HG03439 (cell line): ENCODE measurements around the gene ARHGAP20.

Experiments
- ATAC-seq: cut with Tn5 transposase; IDR thresholded peaks from one replicate; pipeline ENCODE4 v1.9.1; 2021; ENCODE audit warnings: mild to moderate bottlenecking, moderate library complexity; ENCODE audit not compliant: unreplicated experiment

ARHGAP20 gene

DNA sequence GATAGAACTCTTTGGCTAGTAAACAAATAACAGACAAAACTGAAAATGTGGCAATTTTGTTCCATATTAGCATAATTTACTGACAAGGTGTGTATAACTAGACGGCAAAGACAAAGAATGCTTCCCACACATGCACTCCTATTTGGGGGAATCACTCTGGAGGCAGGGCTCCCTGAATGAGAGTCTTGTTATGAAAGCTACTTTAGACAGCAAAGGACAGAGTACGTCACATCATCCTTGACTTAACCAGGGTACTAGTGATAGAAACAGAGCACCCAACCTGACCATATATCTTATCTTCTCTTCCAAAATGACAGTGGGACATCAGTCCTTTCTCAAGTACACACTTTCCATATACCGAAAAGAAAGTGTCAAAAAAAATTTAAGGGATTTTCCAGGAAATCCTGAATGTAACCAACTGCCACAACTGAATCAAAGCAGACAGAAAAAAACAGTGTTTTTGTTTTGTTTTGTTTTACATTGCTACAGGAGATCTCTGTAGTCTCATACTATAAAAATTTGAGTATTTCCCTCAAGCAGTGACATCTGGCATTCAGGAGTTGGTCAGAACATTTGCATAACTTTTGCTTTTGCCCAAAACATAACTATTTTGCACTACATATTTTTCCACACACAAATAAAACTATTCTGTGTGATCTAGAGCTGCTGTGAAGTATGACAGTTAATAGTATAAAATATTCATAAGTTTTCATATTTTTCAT lies 98.9 kb downstream of the ARHGAP20 start:
- ATAC-seq: no peak

DNA sequence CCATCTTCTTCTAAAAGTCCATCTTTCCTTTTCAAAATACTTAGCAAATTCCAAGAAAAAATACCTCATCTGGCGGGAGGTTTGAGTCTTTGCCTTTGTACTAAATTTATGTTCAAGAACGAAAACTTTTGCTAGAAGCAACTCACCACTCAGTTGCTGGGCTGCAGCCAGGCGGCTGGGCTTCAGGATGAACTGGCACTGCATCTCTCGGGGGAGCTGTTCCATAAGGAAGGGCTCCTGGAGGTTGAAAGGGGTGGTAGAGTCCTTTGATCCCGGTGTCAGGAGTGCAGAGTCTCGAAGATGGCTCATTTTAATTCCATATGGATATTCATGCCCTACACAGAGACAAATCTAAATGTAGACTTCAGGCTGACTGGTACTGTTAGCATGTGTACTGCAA lies 105.8 kb downstream of the ARHGAP20 start:
- ATAC-seq: no peak

DNA sequence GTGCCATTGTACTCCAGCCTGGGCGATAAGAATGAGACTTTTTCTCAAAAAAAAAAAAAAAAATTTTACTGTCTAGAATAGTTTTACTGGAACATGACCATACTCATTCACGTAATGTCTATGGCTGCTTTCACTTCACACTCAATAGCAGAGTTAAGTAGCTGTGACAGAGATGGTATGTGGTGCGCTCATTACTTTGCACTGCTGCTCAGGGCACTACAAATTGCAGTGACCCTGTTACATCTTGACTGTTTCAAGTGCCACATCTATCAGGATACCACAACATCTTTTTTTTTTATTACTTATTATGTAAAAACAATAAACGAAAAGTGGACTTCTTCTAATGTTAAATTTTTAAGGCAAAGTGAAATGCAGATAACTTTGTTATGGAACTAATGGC lies 110.3 kb downstream of the ARHGAP20 start:
- ATAC-seq: no peak

DNA sequence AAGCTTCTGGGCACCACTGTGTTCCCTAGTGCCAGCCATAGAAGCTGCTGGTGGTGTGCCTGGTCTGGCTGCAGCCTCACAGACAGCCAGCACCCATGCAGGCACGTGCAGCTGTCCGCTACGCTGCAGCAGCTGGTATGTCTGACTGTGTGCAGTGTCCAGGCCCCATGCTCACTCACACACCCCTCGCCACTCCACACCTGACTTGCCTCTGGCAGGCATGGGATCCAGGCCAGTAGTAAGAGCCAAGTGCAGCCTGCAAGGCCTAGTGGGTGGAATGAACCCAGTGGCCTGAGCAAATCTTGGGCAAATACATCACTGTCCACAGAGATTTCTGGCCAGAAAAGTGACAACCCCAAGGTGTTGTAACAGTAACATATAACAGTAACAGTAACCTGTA lies 111.9 kb downstream of the ARHGAP20 start:
- no peak for ATAC-seq

DNA sequence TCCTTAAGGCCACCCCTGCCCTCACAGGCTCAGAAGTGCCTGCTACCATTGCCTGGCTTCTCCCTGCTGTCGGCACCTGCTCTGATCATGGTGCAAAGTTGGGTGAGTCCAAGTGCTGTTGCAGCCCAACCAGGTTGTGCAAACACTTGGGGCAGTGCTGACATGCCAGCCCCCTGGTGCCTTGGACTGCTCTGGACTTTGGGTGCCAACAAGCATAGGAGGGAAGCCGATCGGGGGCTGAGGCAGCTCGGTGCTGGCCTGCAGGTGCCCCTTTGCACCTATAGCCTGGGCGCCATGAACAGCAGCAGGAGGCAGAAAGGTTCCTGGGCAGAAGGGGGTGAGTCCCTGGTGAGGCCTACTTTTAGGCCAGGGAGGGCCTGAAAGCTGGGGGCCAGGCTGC lies 113.0 kb downstream of the ARHGAP20 start:
- no peak for ATAC-seq

DNA sequence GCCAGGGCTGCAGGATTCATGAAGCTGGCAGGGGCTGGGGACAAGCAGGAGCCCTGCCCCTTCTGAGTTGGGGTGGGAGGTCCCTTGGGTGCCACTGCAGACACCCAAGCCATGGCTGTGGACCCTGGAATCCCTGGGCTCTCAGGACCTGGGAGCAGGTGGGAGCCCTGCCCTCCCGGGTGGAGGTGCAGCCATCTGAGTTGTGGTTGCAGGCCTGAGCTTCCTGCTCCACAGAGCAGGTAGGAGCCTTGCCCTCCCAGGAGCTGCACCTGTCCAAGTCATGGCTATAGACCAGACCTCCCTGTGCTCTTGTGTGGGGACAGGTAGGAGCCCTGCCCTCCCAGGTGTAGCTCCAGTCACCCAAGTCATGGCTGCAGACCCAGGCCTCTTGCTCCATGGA lies 113.5 kb downstream of the ARHGAP20 start:
- no peak for ATAC-seq

DNA sequence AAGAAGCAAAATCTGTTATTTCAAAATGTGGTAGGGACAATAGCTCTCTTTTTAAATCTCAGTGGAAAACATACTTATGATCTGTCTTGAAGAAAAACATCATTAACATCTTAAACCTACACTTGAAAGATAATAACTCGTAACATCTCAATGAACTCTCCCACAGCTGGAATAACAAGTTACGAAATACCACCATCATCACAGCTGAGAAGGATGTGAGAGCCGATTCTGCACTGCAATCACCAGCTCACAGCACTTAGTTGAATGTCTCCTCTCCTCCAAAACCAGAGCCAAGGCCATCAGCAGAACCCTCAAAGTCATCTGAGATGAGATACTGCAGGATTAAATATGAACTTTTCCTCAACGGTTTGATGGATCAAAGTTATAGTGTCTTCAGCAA lies 124.3 kb downstream of the ARHGAP20 start:
- ATAC-seq: no peak

DNA sequence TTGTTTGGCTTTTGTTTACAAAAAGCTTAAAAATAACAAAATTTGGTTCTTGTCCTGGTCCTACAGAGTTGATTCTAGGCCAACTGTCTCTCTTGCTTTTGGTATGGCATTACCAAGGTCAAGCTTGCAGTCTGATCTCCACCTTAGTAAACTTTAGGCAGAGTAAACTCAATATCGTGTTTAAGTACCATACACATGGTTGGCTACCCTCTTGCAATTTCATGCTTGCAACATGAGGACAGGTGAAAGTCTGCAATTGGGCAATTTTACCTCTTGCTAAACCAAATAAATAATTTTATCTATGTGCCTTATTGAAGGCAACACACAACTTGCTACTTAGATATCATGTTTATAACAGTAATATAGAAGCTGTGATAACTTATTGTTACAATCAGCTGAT lies 125.1 kb downstream of the ARHGAP20 start:
- no peak for ATAC-seq

DNA sequence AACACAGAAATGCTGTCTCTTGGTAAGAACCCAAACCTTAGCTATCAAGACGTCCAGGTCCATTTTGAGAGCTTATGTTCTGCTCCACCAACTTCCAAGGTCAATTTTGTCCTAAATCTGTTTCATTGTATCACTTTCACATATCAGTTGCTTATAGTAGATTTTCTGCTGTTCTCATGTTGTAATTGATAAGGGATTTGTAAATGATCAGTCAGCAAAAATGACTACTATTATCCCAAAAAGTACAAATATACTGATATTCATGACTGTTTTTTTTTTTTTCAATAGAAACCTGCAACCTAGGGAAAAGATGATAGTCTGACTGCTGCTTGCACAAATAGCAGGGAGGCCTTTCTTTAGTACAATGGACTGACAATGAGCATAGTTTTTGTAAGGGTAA lies 128.1 kb downstream of the ARHGAP20 start:
- no peak for ATAC-seq

DNA sequence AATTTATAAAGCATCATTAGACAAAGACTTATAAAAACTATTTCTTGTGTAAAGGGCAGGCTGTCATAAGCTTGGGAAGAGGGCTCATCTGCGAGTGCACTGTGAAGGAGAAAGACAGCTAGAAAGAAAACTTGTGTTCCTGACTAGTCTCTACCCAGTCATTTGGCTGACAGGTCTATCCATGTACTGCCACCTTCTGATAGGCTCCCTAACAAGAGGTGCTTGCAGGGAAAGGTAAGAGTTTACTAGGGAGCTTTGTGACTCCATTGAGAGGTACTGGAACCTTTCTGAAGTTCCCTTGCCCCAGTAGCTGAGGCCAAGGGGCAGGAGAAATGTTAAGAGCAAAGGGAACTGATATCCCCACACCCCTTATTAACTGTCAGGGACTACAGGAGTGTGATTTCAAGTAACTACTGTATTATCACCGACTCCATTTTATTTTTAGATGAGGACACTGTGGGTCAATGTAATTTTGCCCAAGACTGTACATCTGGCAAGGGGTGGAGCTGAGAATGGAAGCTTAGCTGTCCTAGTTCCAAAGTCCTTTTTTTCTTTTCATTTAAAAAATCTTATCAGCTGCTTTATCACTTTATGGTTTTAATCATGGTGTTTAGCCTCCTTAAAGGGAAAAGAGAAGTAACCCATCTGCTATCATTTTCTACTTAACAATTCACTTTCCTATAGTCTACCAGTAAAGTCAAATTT lies 129.4 kb downstream of the ARHGAP20 start:
- ATAC-seq: no peak

DNA sequence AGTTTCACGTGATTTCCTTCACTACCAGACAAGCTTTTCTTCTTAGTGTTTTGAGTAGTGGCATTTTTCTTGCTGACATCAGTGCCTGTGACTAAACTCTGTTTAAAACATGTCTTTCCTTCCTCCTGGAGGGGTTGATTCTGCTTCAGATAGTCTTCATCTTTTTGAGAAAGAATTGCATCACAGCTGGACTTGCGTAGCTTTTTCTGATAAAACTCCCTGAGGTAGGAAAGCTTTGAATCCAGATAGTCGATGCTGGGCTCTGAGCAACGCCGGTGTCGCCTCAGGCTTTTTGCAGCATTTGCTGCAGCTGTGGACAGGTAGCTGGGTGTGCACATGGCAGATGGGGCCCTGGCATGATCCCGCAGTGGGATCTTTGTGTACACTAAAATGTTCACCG lies 131.7 kb downstream of the ARHGAP20 start:
- ATAC-seq: no peak

DNA sequence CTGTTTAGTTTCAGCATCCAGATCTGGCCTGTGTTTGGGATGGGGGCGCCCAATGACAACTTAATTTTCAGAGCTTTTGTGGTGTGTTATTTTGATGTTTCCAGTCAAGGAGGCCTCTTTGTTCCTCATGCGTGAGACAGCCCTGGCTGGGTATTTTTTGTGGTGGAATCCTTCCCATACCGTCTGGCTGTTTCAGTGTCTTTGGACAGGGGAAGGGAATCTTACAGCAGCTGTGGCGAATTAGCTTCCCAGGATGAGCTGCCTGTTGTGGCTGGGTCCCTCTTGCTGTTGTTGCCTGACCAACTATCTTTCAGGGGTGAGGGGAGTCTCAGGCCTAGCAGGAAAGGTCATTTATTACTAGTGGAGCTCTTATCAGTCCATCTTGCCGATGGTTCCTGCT lies 138.8 kb downstream of the ARHGAP20 start:
- no peak for ATAC-seq

DNA sequence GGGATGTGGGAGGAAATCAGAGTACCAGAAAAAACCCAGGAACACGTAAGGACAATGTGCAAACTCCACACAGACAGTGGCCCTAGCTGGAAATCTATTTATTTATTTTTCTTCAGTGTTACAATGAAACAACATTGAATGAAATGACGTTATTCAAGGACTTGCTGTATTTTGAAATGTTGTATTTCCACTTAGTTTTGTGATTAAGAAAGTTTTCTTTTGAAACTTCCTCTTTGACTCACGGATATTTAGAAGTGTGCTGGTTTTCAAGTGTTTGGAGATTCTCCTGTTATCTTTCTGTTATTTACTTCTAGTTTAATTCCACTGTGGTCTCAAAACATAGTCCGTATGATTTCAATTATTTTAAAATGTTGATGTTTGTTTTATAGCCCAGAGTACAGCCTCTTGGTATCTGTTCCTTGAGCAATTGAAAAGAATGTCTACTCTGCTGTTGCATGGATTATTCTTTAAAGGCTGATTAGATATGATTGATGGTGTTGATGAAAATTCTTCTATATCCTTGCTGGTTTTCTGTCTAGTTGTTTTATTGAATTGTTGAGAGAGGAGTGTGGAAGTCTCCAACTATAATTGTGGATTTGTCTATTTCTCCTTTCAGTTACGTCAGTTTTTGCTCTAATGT lies 141.0 kb downstream of the ARHGAP20 start:
- ATAC-seq: no peak

DNA sequence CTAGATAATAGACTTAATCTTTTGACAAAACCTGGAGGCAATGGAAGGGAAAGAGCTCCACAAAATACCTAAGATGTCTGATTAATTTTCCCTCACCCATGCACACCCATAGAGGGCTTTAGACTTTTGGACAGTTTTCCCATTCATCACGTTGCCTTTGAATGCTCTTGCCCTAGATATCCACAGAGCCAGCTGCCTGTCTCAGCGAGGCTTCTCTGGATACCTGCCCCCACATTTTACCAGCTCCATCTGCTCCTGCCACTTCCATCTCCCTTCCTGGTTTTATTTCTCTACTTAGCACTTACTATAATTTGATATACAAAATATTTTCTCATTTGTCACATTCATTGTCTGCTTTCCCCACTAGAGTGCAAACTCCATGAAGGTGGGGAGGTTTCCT lies 145.7 kb downstream of the ARHGAP20 start:
- no peak for ATAC-seq

DNA sequence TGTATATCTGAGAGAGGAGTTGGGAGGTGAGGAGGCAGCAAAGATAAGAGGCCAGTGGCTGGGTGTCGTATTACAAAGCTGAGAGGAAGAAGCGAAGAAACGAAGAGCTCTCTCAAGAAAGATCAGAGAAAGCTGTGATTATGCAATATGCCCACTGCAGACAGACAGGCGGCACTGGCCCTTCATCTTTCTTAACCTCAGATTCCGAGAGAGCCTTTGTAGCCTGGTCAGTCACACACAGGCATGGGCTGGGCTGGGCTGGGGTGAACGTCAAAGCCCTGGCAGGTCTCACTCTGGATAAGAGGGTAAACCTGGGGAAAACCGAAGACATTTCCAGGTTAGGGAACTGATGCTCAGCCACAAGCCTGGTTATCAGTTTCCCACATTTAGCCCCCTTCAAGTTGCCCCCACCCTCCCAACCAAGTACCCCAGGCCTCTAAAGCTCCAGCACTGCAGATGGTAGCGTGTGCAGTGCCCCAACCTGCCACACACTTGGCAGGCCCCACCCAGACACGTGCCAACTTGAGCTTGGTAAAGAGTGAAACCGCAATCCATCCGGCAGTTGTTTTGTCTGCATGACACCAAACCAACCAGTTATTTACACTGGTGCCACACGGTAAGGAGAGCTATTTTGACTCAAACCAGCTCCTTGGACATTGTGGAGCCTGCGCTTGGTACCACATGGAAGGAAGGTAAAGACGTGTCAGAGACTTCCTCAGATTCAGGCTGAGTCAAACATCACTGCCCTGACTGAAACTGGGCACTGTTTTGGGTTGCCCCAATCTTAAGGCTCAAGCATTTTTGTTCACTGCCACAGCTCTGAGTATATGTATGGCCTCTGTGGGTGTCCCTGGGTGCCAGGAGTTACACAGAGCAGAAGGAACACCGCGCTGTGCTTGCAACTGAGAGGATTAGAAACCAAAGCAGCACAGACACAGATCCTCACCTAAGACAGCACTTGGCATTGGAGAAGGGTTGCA lies 146.6 kb downstream of the ARHGAP20 start:
- no peak for ATAC-seq

DNA sequence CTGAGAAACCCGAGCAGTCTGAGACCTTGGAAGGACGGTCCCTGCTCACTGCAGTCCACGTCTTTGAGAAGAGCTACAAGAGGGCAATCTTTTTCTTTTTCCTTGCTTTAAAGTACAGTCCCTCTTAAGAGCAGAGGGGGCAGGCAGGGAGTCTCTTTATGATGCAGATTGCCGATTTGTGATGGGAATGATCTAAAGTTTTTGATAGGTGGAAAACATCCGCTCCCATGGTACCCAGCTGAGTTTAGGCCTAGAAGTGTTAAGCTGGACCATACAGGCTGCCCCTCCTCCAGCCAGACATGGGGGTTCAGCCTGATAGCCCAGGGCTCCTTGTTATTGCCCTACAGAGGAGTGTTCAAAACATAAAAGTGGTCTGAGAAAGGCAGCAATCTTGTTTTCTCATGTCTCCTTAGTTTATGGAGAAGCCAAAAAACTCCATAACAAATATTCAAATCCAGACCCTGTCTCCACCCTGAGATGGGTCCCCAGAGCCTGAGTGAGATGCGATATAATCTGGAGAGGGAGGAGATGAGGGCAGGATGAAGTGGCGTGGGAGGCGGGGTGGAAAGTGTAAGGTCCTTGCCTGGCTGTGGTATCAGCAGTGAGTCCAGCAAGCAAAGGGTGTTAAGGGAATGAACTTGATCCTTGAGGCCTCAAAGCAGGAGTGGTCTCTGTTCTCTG lies 147.4 kb downstream of the ARHGAP20 start:
- no peak for ATAC-seq

DNA sequence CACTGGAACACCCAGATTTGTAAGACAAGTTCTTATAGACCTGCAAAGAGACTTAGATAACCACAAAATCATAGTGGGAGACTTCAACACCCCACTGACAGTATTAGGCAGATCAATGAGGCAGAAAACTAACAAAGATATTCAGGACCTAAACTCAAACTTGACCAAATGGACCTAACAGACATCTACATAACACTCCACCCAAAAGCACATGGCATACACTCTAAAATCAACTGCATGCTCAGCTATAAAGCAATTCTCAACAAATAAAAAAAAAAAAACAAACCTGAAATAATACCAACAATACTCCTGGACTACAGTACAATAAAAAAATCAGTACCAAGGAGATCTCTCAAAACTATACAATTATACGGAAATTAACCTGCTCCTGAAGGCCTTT lies 167.5 kb downstream of the ARHGAP20 start:
- no peak for ATAC-seq

DNA sequence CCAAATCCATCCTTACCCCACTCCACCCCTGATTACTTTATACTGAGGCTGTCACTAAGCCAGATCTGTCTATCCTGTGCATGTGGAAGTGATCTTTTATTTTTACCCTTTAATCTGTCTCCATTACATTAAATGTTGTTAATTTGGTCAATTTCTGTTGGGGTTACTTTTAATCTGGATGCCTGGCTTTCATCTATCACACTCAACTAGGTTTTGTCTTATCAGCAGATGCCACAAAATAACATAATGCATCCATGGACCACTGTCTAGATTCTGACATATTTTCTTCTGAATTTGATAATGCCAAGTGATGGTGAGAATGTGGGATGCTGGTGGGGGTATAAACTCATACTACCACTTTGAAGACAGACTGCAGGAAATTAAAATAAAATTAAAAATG lies 174.1 kb downstream of the ARHGAP20 start:
- no peak for ATAC-seq

DNA sequence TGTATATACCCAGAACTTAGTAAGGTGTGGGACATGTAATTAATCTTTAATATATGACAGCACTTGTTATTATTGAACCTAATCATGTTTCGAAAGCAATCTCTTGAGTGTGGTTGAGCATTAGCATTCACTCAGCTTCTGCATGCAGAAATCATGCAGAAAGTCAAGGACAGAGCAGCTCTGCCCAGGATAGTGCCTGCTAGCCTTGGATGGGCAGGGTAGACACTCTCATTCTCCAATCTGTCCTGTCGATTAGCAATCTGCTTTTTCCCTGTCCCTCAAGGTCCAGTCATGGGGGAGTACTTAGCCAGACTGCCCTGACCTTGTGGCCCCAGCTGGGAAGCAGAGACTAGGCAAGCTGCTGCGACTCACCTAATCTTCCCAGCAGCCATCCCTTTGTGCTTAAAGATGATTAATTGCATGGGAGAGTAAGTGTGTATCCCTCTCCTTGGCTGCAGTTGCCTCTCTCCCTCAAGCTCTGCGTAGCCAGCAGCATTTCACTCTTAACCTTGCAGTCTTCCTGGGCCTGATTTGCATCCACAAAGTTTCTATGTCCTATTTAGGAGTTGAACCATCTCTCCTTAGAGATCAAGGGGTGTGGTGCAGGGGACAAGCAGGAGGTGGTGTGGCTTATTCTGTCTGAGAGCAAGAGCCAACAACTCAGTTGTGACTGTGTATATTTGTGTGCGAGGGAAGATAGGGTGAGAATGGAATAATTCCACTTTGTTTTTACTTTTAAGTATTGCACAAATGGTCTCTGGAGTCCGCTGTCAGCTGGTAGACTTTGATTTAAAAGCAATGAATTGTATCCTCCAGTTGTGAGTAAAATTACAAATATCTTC lies 181.1 kb downstream of the ARHGAP20 start:
- no peak for ATAC-seq

DNA sequence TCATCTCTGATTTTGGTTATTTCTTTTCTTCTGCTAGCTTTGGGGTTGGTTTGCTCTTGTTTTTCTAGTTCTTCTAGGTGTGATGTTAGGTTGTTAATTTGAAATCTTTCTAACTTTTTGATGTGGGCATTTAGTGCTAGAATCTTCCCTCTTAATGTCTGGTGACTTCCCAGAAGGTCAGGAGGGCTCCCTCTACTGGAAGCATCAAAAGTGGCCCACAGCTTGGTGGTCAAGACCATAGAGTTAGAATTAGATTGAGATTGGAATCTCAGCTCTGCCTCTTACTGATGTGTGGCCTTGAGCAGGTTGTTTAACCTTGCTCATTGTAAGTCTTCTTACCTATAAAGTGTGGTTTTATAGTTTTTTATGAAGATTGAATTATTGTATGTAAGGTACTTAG lies 183.2 kb downstream of the ARHGAP20 start:
- ATAC-seq: no peak
